ENCODE results near the gene NPSR1. TPM values are rescaled to one million over a fixed set of nuclear protein-coding genes. Genes with fewer than 3 reads are reported as not detected.

The NPSR1 gene
- polyA plus RNA-seq, 1 experiment, result not detected

DNA sequence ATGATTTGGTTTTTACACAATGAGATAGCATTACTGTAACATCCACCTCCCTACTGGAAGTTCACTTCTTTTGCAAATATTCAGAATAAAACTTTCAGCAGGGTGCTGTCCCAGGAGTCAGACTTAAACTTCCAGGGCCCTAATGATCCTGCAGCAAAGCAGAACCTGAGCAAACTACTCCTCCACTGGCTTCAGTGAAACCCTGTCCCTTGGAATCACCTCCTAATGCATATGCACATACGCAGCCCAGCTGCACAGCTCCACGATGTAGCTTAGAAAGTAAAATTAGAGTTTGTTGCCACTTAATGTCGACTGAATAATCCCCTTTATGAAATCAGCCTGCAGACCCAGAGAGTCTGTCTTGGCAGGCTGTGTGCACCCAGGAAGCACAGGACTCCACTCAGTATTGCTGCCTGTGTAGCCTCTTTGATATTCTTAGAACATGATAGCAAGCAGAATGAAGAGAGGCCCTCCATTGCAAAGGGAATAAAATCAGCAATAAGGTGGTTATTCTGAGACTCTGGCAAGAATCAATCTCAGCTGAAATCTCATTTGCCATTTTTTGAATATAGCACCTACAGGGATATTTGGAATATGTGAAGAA, 1.6 kb downstream of the NPSR1 start:
- Histone ChIP-seq H3K4me3 (ENCODE audit: low read depth, low read length) (no peak overlapping the region), H3K27ac (ENCODE audit: low read depth, low read length) (no peak overlapping the region), H3K27me3 (ENCODE audit: control insufficient read depth, insufficient read depth, low read length) (no peaks in the 10 kb centered on the region), H3K9me3 (ENCODE audit: control insufficient read depth, insufficient read depth, low read length) (peaks cover 4% of the 10 kb centered on the region)
- POLR2A ChIA-PET, result no interaction called here
- CTCF ChIA-PET, result no interaction called here
- no peak for DNase-seq (ENCODE audit: low read depth, low spot score)
- TF ChIP-seq, protein P1, sequence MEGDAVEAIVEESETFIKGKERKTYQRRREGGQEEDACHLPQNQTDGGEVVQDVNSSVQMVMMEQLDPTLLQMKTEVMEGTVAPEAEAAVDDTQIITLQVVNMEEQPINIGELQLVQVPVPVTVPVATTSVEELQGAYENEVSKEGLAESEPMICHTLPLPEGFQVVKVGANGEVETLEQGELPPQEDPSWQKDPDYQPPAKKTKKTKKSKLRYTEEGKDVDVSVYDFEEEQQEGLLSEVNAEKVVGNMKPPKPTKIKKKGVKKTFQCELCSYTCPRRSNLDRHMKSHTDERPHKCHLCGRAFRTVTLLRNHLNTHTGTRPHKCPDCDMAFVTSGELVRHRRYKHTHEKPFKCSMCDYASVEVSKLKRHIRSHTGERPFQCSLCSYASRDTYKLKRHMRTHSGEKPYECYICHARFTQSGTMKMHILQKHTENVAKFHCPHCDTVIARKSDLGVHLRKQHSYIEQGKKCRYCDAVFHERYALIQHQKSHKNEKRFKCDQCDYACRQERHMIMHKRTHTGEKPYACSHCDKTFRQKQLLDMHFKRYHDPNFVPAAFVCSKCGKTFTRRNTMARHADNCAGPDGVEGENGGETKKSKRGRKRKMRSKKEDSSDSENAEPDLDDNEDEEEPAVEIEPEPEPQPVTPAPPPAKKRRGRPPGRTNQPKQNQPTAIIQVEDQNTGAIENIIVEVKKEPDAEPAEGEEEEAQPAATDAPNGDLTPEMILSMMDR (IDR thresholded peaks at IDR 0.05; ENCODE audit: low read depth, low read length), result no peak

DNA sequence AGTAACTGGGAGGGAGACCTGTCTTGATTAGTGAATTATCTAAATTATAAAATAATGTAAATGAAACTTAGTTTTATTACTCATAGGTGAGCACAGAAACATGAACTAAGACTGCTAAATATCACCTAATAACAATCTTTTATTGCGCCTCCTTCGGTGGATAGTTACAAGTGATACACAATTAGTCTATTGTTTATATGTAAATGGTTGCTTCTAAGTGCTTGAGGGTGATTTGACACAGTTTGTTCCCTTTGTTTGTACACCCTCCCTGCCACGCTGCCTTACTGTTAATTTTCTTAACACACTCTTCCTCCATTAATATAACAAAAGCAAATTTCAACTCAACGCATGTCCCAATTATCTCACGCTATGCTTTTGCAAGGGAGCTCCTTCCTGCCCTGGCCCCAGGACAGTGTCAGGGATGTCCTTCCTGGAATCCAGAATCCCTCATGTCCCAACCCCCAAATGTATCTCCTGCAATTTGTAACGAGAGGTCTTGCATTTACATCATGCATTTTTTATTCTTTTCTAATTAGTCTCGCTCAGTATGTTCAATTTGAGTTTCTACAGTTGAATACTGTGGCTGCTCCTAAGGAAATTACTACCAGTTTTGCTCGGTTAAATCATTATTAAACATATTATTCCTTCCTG, 4.2 kb downstream of the NPSR1 start:
- no peaks in the 10 kb centered on the region for H3K27me3 ChIP-seq (ENCODE audit: control insufficient read depth, insufficient read depth, low read length)
- DNase-seq (ENCODE audit: low read depth, low spot score), result no peak
- H3K27ac ChIP-seq (ENCODE audit: low read depth, low read length), result no peak overlapping the region
- POLR2A ChIA-PET, result no interaction called here
- TF ChIP-seq, protein P1 (IDR thresholded peaks at IDR 0.05; ENCODE audit: low read depth, low read length), result no peak
- CTCF ChIA-PET, result no interaction called here
- no peak overlapping the region for H3K4me3 ChIP-seq (ENCODE audit: low read depth, low read length)
- peaks cover 4% of the 10 kb centered on the region for H3K9me3 ChIP-seq (ENCODE audit: control insufficient read depth, insufficient read depth, low read length)

DNA sequence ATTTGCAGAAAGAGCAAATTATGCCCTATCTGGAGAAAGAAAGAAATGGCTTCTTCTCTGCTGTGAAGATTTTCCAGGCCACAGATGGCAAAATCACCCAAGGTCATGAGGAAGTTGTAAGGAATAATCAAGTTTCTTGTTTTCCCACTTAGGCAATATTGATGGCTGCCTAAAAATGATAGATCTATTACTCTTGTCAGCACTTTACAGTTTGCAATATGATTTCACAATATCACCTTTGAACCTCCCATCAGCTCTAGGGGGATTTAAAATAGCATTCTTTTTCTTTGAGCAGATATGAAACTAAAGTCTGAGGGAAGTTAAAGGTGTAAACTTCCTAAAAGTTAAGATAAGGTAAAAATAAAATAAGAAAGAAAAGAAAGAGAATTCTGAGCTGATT, 6.7 kb downstream of the NPSR1 start:
- Histone ChIP-seq H3K4me3 (ENCODE audit: low read depth, low read length) (no peak overlapping the region), H3K27ac (ENCODE audit: low read depth, low read length) (no peak overlapping the region), H3K9me3 (ENCODE audit: control insufficient read depth, insufficient read depth, low read length) (no peaks in the 10 kb centered on the region; the same call in 1 of the 2 replicates), H3K27me3 (ENCODE audit: control insufficient read depth, insufficient read depth, low read length) (no peaks in the 10 kb centered on the region)
- TF ChIP-seq, protein P1 (IDR thresholded peaks at IDR 0.05; ENCODE audit: low read depth, low read length), result no peak
- ChIA-PET POLR2A (no interaction called here), CTCF (no interaction called here)
- no peak for DNase-seq (ENCODE audit: low read depth, low spot score)

DNA sequence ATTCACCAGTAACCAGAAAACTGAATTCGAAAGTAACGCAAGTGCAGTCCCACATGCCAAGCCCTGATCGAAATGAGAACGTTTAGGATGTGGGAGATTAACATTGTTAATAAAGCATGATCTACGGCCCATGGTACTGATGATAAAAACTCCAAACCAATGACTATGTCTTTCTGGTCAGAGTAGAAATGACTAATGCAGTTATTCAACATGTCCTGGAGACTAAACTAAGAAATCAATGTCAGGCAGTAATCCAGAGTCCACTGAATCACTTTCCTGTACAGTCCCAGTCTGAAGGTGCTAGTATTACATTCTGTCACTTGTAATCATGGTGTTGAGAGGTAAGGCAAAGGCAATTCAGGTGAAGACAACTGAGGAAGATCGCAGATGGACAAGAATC, 14.4 kb downstream of the NPSR1 start:
- H3K9me3 ChIP-seq (ENCODE audit: control insufficient read depth, insufficient read depth, low read length), result 0 out of 2 replicates have a peak, but pooled peaks cover 3% of the 10 kb centered on the region
- H3K4me3 ChIP-seq (ENCODE audit: low read depth, low read length), result no peak overlapping the region
- no peak for DNase-seq (ENCODE audit: low read depth, low spot score)
- H3K27me3 ChIP-seq (ENCODE audit: control insufficient read depth, insufficient read depth, low read length), result no peaks in the 10 kb centered on the region
- H3K27ac ChIP-seq (ENCODE audit: low read depth, low read length), result no peak overlapping the region
- CTCF ChIA-PET, result interaction anchor here (1.1 kb wide), 1 partner anchor 352 kb away, joined by 3 read pairs; no protein-coding TSS in a partner anchor
- POLR2A ChIA-PET, result no interaction called here
- TF ChIP-seq, protein P1 (IDR thresholded peaks at IDR 0.05; ENCODE audit: low read depth, low read length), result no peak

DNA sequence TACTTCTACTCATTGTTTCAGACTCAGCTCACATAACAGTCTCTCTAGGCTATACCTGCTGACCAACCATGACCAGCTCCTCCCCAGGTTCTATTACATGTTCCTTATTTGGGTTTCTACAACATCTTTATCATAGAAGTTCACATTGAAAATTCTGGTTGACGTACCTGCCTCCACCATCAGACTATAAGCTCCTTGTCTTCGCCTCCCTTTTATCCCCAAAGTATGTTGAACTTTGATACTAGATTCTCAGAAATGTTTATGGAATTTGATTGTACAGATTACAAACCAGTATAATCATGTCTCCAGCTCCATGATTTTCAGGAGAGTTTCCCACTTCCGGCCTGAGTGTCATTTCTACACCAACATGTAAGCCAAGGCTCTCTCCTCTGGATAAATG, 15.0 kb downstream of the NPSR1 start:
- Histone ChIP-seq H3K9me3 (ENCODE audit: control insufficient read depth, insufficient read depth, low read length) (0 out of 2 replicates have a peak, but pooled peaks cover 3% of the 10 kb centered on the region), H3K27me3 (ENCODE audit: control insufficient read depth, insufficient read depth, low read length) (no peaks in the 10 kb centered on the region), H3K4me3 (ENCODE audit: low read depth, low read length) (no peak overlapping the region), H3K27ac (ENCODE audit: low read depth, low read length) (no peak overlapping the region)
- ChIA-PET POLR2A (no interaction called here), CTCF (interaction anchor here (1.1 kb wide), 1 partner anchor 352 kb away, joined by 3 read pairs; no protein-coding TSS in a partner anchor)
- DNase-seq (ENCODE audit: low read depth, low spot score), result no peak
- TF ChIP-seq, protein P1 (IDR thresholded peaks at IDR 0.05; ENCODE audit: low read depth, low read length), result no peak
